C4-2B (cell line): ENCODE measurements around the gene RFC4.

Experiments
- ZFX ChIP-seq: fragments of 450-650 bp; IDR thresholded peaks from 2 replicates; pipeline ENCODE4 v1.6.1; 2017
- TF ChIP-seq, protein P1 (sequence below): fragments of 450-650 bp; conservative IDR thresholded peaks from 2 replicates; pipeline ENCODE4 v1.5.1; 2017; ENCODE audit warnings: mild to moderate bottlenecking

GRCh38 chr3:186772701-186773417, 33.4 kb downstream of the RFC4 start:
- TF ChIP-seq, protein P1, sequence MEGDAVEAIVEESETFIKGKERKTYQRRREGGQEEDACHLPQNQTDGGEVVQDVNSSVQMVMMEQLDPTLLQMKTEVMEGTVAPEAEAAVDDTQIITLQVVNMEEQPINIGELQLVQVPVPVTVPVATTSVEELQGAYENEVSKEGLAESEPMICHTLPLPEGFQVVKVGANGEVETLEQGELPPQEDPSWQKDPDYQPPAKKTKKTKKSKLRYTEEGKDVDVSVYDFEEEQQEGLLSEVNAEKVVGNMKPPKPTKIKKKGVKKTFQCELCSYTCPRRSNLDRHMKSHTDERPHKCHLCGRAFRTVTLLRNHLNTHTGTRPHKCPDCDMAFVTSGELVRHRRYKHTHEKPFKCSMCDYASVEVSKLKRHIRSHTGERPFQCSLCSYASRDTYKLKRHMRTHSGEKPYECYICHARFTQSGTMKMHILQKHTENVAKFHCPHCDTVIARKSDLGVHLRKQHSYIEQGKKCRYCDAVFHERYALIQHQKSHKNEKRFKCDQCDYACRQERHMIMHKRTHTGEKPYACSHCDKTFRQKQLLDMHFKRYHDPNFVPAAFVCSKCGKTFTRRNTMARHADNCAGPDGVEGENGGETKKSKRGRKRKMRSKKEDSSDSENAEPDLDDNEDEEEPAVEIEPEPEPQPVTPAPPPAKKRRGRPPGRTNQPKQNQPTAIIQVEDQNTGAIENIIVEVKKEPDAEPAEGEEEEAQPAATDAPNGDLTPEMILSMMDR, result no peak
- TF ChIP-seq ZFX, result no peak
